ENCODE data around the gene RRAS2.
A peak's percentile ranks its signal among the peaks of the same experiment; 100 is the strongest.

The RRAS2 gene

GRCh38 chr11:14381968-14382367 is 23.0 kb upstream of the RRAS2 start:
- H3K4me3 ChIP-seq (ENCODE audit: low read depth, low read length) = no peak overlapping the region
- ChIA-PET POLR2A (no interaction called here), CTCF (interaction anchor here (1.0 to 1.4 kb wide), 3 partner anchors 31 to 82 kb away, joined by 3 to 6 read pairs (median 6); no protein-coding TSS in a partner anchor)
- no peak for TF ChIP-seq CTCF (IDR thresholded peaks at IDR 0.05; ENCODE audit: insufficient read depth, low read length, missing control alignments)
- DNase-seq (ENCODE audit: low read depth, low spot score) = no peak

- ChIA-PET POLR2A (no interaction called here), CTCF (interaction anchor here (1.0 to 1.4 kb wide), 4 partner anchors 32 to 81 kb away, joined by 3 to 6 read pairs (median 5); no protein-coding TSS in a partner anchor)
- peak; percentile 6 for TF ChIP-seq CTCF (IDR thresholded peaks at IDR 0.05; ENCODE audit: insufficient read depth, low read length, missing control alignments)
- H3K4me3 ChIP-seq (ENCODE audit: low read depth, low read length) = peak overlapping the region; percentile 58
- no peak for DNase-seq (ENCODE audit: low read depth, low spot score)
These were observed 22.1 kb upstream of the RRAS2 start for GRCh38 chr11:14380947-14381561.

- no peak for TF ChIP-seq CTCF (IDR thresholded peaks at IDR 0.05; ENCODE audit: insufficient read depth, low read length, missing control alignments)
- DNase-seq (ENCODE audit: low read depth, low spot score) = no peak
- POLR2A ChIA-PET = no interaction called here
- peak overlapping the region; percentile 58 for H3K4me3 ChIP-seq (ENCODE audit: low read depth, low read length)
- CTCF ChIA-PET = interaction anchor here (0.7 to 1.3 kb wide), 4 partner anchors 38 to 80 kb away, joined by 3 to 6 read pairs (median 4); no protein-coding TSS in a partner anchor
These were observed 21.3 kb upstream of the RRAS2 start for GRCh38 chr11:14380125-14380936.

- H3K4me3 ChIP-seq (ENCODE audit: low read depth, low read length) = no peak overlapping the region
- no peak for DNase-seq (ENCODE audit: low read depth, low spot score)
- POLR2A ChIA-PET = no interaction called here
- CTCF ChIA-PET = interaction anchor here (1.3 to 2.4 kb wide), 2 partner anchors 11 to 77 kb away, joined by 4 to 9 read pairs; no protein-coding TSS in a partner anchor
- no peak for TF ChIP-seq CTCF (IDR thresholded peaks at IDR 0.05; ENCODE audit: insufficient read depth, low read length, missing control alignments)
These were observed 19.2 kb upstream of the RRAS2 start for GRCh38 chr11:14378171-14378570.

GRCh38 chr11:14376920-14377319 is 17.9 kb upstream of the RRAS2 start:
- H3K4me3 ChIP-seq (ENCODE audit: low read depth, low read length) = no peak overlapping the region
- CTCF ChIA-PET = no interaction called here
- POLR2A ChIA-PET = no interaction called here
- no peak for TF ChIP-seq CTCF (IDR thresholded peaks at IDR 0.05; ENCODE audit: insufficient read depth, low read length, missing control alignments)
- DNase-seq (ENCODE audit: low read depth, low spot score) = no peak
